Activated B cell treated with CpG ODN at 0.5 μM for 24 hours (primary cell): ENCODE results near the gene RAB12. TPM values are rescaled to one million over a fixed set of nuclear protein-coding genes. Genes with fewer than 3 reads are reported as not detected.

Experiments
- ATAC-seq: fragments of 200-7000 bp; cut with Tn5 transposase; one replicate; pipeline ENCODE4 v1.10.0; 2021; ENCODE audit warnings: low read depth, mild to moderate bottlenecking, moderate library complexity
- CTCF ChIA-PET: fragments of 350-600 bp; sonication (Branson Sonifier 250); formaldehyde crosslinking; loops from one replicate; lab custom pipeline; 2021; ENCODE audit warnings: antibody characterized with exemption; lab: Charles Lee
- POLR2A ChIA-PET: fragments of 350-600 bp; sonication (Branson Sonifier 250); formaldehyde crosslinking; loops from one replicate; lab custom pipeline; 2021; ENCODE audit warnings: antibody characterized with exemption; lab: Charles Lee
- DNase-seq: peaks from one replicate; pipeline ENCODE4 v3.0.0; 2022
- H3K27ac Mint-ChIP-seq: one replicate; pipeline ENCODE4 v1.8.0; 2020; ENCODE audit warnings: mixed read lengths
- H3K27me3 Mint-ChIP-seq: one replicate; pipeline ENCODE4 v1.8.0; 2021; ENCODE audit warnings: mixed read lengths
- H3K36me3 Mint-ChIP-seq: one replicate; pipeline ENCODE4 v1.8.0; 2021; ENCODE audit warnings: low read depth, mixed read lengths
- H3K4me1 Mint-ChIP-seq: one replicate; pipeline ENCODE4 v1.8.0; 2021; ENCODE audit warnings: mixed read lengths
- H3K4me3 Mint-ChIP-seq: one replicate; pipeline ENCODE4 v1.8.0; 2020; ENCODE audit warnings: mild to moderate bottlenecking, mixed read lengths
- H3K9me3 Mint-ChIP-seq: one replicate; pipeline ENCODE4 v1.8.0; 2020; ENCODE audit warnings: mixed read lengths
- CTCF ChIP-seq: fragments of 200-600 bp; IDR thresholded peaks from one replicate; pipeline ENCODE4 v1.8.0; 2022; ENCODE audit warnings: antibody characterized with exemption, mild to moderate bottlenecking
- intact Hi-C: fragments of 100-400 bp; cut with micrococcal nuclease; formaldehyde crosslinking; loops from one replicate; pipeline ENCODE4 v1.15.1; 2024
- total RNA-seq: library from RNA; stranded (reverse); gene quantifications from 2 replicates; pipeline ENCODE4 v1.2.3, GENCODE V29; 2022

The RAB12 gene
- total RNA-seq, 1 donor from 2014 or later = 27.5 TPM

- CTCF ChIA-PET = no interaction called here
- Mint-ChIP-seq H3K36me3 (peaks cover 10% of the 10 kb centered on the region), H3K27me3 (no peaks in the 10 kb centered on the region), H3K9me3 (no peaks in the 10 kb centered on the region), H3K4me3 (no peak overlapping the region), H3K4me1 (peaks cover 74% of the 10 kb centered on the region), H3K27ac (peak overlapping the region; percentile 47)
- intact Hi-C loops = loop anchor here (5.0 to 10.0 kb wide), 2 partner anchors 531 to 1919 kb away; partner anchors contain the start of genes ANKRD12 and NAPG
- DNase-seq = no peak
- no peak for TF ChIP-seq CTCF
- POLR2A ChIA-PET = no interaction called here
- no peak for ATAC-seq
Observed at GRCh38 chr18:8605974-8606373, 3.3 kb upstream of the RAB12 start.

- ATAC-seq (peak; percentile 20), DNase-seq (no peak)
- Mint-ChIP-seq H3K9me3 (no peaks in the 10 kb centered on the region), H3K4me1 (peaks cover 74% of the 10 kb centered on the region), H3K27me3 (no peaks in the 10 kb centered on the region), H3K4me3 (peak overlapping the region; percentile 89), H3K36me3 (peaks cover 17% of the 10 kb centered on the region), H3K27ac (peak overlapping the region; percentile 89)
- no peak for TF ChIP-seq CTCF
- intact Hi-C loops = loop anchor here (1.0 to 10.0 kb wide), 3 partner anchors 130 to 1917 kb away; partner anchors contain the start of genes ANKRD12 and NAPG
- POLR2A ChIA-PET = interaction anchor here (1.4 to 2.3 kb wide), 3 partner anchors 8 to 529 kb away, joined by 3 to 12 read pairs (median 5); partner anchors contain the start of gene ANKRD12
- CTCF ChIA-PET = interaction anchor here (1.5 kb wide), 1 partner anchor 8 kb away, joined by 14 read pairs; no protein-coding TSS in a partner anchor
Observed at GRCh38 chr18:8607776-8608742, 1.2 kb upstream of the RAB12 start.

GRCh38 chr18:8609659-8610458, 622 bp downstream of the RAB12 start:
- peak overlapping the region; percentile 76 for H3K27ac Mint-ChIP-seq
- no peaks in the 10 kb centered on the region for H3K27me3 Mint-ChIP-seq
- ATAC-seq = peak; percentile 13
- H3K9me3 Mint-ChIP-seq = no peaks in the 10 kb centered on the region
- intact Hi-C loops = loop anchor here (1.0 to 10.0 kb wide), 4 partner anchors 9 to 1915 kb away; partner anchors contain the start of genes ANKRD12, NAPG and TWSG1
- peak overlapping the region; percentile 89 for H3K4me3 Mint-ChIP-seq
- H3K4me1 Mint-ChIP-seq = peaks cover 72% of the 10 kb centered on the region
- DNase-seq = no peak
- ChIA-PET CTCF (interaction anchor here (1.2 to 1.5 kb wide), 2 partner anchors 10 to 44 kb away, joined by 4 to 14 read pairs; no protein-coding TSS in a partner anchor), POLR2A (interaction anchor here (0.9 to 2.3 kb wide), 5 partner anchors 8 to 527 kb away, joined by 3 to 12 read pairs (median 5); partner anchors contain the start of gene ANKRD12)
- no peak for TF ChIP-seq CTCF
- peaks cover 20% of the 10 kb centered on the region for H3K36me3 Mint-ChIP-seq

GRCh38 chr18:8610459-8610851, 1.2 kb downstream of the RAB12 start:
- Mint-ChIP-seq H3K36me3 (peaks cover 24% of the 10 kb centered on the region), H3K27ac (peak overlapping the region; percentile 76), H3K4me3 (peak overlapping the region; percentile 89), H3K9me3 (no peaks in the 10 kb centered on the region), H3K4me1 (peaks cover 76% of the 10 kb centered on the region), H3K27me3 (no peaks in the 10 kb centered on the region)
- ChIA-PET POLR2A (interaction anchor here (1.0 kb wide), 1 partner anchor 9 kb away, joined by 6 read pairs; no protein-coding TSS in a partner anchor), CTCF (no interaction called here)
- no peak for DNase-seq
- TF ChIP-seq CTCF = no peak
- intact Hi-C loops = no loop called here
- ATAC-seq = no peak
